Epithelial cell of esophagus (primary cell): ENCODE data around the gene ASPHD2.

Experiments used
- DNase-seq: peaks from one replicate; pipeline ENCODE4 v3.0.0; 2010; ENCODE audit warnings: low read depth
- H3K4me3 ChIP-seq: 2 replicates; pipeline ENCODE4 v1.5.1; 2011; ENCODE audit warnings: mild to moderate bottlenecking, low read length, control low read depth
- TF ChIP-seq, protein P1 (sequence below): IDR thresholded peaks from 2 replicates; pipeline ENCODE4 v1.5.1; 2011; ENCODE audit warnings: low read depth, mild to moderate bottlenecking, low read length, control low read depth, inconsistent platforms; ENCODE audit not compliant: insufficient read depth; ENCODE audit errors: missing control alignments

Gene ASPHD2

GRCh38 chr22:26463101-26463661 is 34.1 kb downstream of the ASPHD2 start:
- DNase-seq: peak; percentile 40
- TF ChIP-seq, protein P1, sequence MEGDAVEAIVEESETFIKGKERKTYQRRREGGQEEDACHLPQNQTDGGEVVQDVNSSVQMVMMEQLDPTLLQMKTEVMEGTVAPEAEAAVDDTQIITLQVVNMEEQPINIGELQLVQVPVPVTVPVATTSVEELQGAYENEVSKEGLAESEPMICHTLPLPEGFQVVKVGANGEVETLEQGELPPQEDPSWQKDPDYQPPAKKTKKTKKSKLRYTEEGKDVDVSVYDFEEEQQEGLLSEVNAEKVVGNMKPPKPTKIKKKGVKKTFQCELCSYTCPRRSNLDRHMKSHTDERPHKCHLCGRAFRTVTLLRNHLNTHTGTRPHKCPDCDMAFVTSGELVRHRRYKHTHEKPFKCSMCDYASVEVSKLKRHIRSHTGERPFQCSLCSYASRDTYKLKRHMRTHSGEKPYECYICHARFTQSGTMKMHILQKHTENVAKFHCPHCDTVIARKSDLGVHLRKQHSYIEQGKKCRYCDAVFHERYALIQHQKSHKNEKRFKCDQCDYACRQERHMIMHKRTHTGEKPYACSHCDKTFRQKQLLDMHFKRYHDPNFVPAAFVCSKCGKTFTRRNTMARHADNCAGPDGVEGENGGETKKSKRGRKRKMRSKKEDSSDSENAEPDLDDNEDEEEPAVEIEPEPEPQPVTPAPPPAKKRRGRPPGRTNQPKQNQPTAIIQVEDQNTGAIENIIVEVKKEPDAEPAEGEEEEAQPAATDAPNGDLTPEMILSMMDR: no peak
- H3K4me3 ChIP-seq: no peak overlapping the region

- no peak for DNase-seq
- no peak overlapping the region for H3K4me3 ChIP-seq
- TF ChIP-seq, protein P1: no peak
Observed at GRCh38 chr22:26463688-26464087, 34.6 kb downstream of the ASPHD2 start.

DNA sequence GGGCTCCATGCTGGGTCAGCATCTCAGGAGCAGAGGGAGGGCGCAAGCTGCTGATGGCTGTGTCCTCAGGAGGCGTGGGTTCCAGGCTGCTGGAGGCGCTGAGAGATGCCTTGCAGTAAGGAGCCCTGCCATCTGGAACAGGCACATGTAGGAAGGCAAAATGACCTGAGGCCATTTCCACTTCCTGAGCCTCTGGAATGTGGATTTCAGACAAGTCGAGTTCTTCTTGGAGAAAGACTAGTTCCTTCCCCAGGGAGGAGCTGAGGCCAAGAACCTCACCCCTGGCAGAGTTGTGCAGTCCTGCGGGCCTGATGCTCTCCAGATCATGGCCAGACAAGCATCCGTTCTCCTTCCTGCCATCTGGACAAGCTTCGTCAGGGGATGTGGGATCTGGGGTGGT is 35.3 kb downstream of the ASPHD2 start:
- peak; percentile 52 for DNase-seq
- H3K4me3 ChIP-seq: no peak overlapping the region
- TF ChIP-seq, protein P1: no peak

GRCh38 chr22:26466196-26466595 is 37.1 kb downstream of the ASPHD2 start:
- H3K4me3 ChIP-seq: no peak overlapping the region
- DNase-seq: no peak
- TF ChIP-seq, protein P1: no peak

DNA sequence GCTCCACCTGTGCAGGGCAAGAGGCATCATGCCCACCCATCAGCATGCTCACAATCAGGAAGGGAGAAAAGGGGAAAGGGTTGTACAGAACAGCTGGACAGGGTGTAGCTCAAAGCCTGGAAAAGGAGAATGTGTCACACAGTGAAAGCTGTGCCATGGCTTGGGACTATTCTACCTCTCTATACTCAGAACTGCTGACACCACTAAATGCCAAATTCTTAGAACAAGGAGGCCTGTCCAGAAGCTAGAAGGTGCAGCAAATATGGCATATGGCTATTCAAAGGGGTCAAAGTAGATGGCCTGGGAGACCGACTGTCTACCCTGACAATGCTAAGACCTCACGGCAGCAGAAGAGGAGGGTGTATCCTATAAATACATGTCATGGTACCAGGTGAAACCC is 41.7 kb downstream of the ASPHD2 start:
- H3K4me3 ChIP-seq: no peak overlapping the region
- TF ChIP-seq, protein P1: no peak
- no peak for DNase-seq

DNA sequence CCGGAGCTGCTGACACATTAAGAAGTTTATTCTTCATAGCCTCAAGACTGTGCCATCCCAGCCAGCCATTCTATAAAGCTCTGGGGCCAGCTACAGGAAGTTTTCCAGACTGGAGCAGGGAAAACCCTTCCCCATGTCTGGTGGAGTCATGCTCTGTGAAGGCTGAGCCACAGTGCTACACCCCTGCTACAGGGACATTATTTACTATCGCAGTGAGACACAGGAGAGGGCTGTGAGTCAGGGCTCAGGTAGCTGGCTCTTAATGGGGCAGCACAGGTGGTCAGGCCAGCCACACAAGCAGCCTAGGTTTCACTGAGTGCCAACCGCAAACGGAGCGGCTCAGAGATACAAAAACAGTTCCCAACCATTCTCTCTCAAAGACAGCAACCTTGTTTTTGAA is 42.5 kb downstream of the ASPHD2 start:
- no peak overlapping the region for H3K4me3 ChIP-seq
- TF ChIP-seq, protein P1: no peak
- peak; percentile 96 for DNase-seq

GRCh38 chr22:26474682-26475081 is 45.6 kb downstream of the ASPHD2 start:
- no peak overlapping the region for H3K4me3 ChIP-seq
- peak; percentile 48 for DNase-seq
- TF ChIP-seq, protein P1: no peak
